Esophagus (tissue), 2 donors: ENCODE measurements around the gene IGIP. TPM values are rescaled to one million over a fixed set of nuclear protein-coding genes. Genes with fewer than 3 reads are reported as not detected.
A peak's percentile ranks its signal among the peaks of the same experiment; 100 is the strongest.

Experiments
- H3K27ac ChIP-seq, 2 donors: one replicate each; pipeline ENCODE4 v1.5.1; 2013; ENCODE audit warnings: low read depth in 2 of 2, mild to moderate bottlenecking in 2 of 2, inconsistent platforms in 1 of 2, low read length in 1 of 2, moderate library complexity in 1 of 2
- H3K27me3 ChIP-seq, 2 donors: one replicate each; pipeline ENCODE4 v1.6.1; 2013; ENCODE audit warnings: low read length in 2 of 2, control low read depth in 1 of 2, mild to moderate bottlenecking in 1 of 2; ENCODE audit not compliant: insufficient read depth in 2 of 2, control insufficient read depth in 1 of 2
- H3K36me3 ChIP-seq, 2 donors: one replicate each; pipeline ENCODE4 v1.6.1; 2013; ENCODE audit warnings: low read length in 1 of 2; ENCODE audit not compliant: control insufficient read depth in 2 of 2, insufficient read depth in 2 of 2
- H3K4me1 ChIP-seq, 2 donors: one replicate each; pipeline ENCODE4 v1.6.1; 2013; ENCODE audit warnings: low read length in 1 of 2; ENCODE audit not compliant: control insufficient read depth in 2 of 2, insufficient read depth in 2 of 2
- H3K4me3 ChIP-seq, 2 donors: one replicate each; pipeline ENCODE4 v1.5.1; 2013; ENCODE audit warnings: low read length in 2 of 2, mild to moderate bottlenecking in 2 of 2, low read depth in 1 of 2, moderate library complexity in 1 of 2
- H3K9me3 ChIP-seq, 2 donors: one replicate each; pipeline ENCODE4 v1.6.1; 2013; ENCODE audit warnings: mild to moderate bottlenecking in 2 of 2, low read depth in 1 of 2, low read length in 1 of 2, moderate library complexity in 1 of 2; ENCODE audit not compliant: control insufficient read depth in 2 of 2, insufficient read depth in 1 of 2
- WGBS, 2 donors: extraction: QIAGEN DNeasy Blood & Tissue Kit; methylation state at CpG; one replicate each; pipeline ENCODE4 v1.1.7; 2013; 5-methylcytosine and 5-hydroxymethylcytosine counted together
- polyA plus RNA-seq, 2 donors: library from polyadenylated mRNA; stranded (reverse); fragments of 200-250 nt; gene quantifications; one replicate each; pipeline ENCODE4 v1.2.3, GENCODE V29; 2013
- donor health status: healthy with polysubstance abuse.
- donor health status: Bipolar disorder and iron deficiency.

Gene IGIP
- polyA plus RNA-seq, 2 donors: 2.3 to 3.8 TPM

DNA sequence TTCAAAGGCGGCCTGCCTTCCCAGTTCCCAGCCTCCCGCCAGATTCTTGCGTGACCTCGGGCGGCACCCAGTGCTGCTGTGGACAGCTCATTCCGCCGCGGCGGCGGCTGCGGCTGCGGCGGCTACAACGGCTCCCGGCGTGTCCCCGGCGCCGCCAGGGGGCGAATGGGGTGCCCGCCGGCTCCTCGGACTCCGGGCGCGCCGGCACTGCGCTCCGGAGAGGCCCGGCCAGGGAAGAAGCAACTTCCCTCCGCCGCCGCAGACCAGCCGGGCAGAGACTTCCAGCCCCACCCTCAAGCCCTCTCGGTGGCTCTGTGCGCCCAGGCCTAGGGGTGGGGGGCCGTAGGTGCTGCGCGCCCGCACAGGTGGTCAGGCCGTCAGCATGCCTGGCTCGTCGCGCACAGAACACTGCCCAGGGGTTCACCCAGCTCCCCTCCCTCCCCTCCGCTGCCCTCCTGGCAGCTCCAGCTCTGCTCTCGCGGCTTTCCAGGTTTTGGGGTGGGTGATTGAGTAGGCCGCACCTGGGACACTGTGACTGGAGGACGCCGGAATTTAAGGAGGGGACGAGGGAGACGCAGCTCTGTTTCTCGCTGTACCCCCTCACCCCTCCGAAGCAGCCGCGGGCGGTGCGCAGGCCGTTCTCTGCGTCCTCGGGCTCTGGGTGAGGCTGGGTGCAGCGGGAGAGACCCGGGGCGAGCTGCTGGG lies 20.2 kb downstream of the IGIP start:
- H3K9me3 ChIP-seq: no peaks in the 10 kb centered on the region
- no peak overlapping the region for H3K27ac ChIP-seq
- 5 to 7% methylated on average over 61 to 64 of the region's 64 CpGs for WGBS, 2 donors
- no peaks in the 10 kb centered on the region for H3K36me3 ChIP-seq
- no peaks in the 10 kb centered on the region for H3K27me3 ChIP-seq
- H3K4me3 ChIP-seq: peak overlapping the region; percentile 38 to 39
- H3K4me1 ChIP-seq: peaks cover 0 to 9% of the 10 kb centered on the region in 2 donors

DNA sequence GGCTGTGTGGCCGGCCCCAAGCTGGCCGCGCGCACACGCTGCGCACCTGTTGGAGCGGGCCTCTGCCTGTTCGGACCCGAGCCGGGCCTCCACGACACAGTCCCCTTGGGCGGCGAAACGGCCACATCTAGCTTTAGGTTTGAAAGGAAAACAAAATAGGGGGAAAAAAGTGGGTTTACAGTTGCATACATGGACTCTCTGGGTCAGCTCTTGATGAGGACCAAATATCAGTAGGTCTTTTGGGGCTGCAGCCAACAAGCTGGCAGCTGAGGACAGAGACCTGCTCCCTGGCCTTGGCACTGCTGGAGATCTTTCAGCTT lies 20.7 kb downstream of the IGIP start:
- no peaks in the 10 kb centered on the region for H3K36me3 ChIP-seq
- H3K27ac ChIP-seq: no peak overlapping the region
- WGBS, 2 donors: 35 to 36% methylated on average over 14 of the region's 14 CpGs
- no peaks in the 10 kb centered on the region for H3K9me3 ChIP-seq
- H3K27me3 ChIP-seq: no peaks in the 10 kb centered on the region
- H3K4me3 ChIP-seq: no peak overlapping the region
- peaks cover 0 to 9% of the 10 kb centered on the region in 2 donors for H3K4me1 ChIP-seq

DNA sequence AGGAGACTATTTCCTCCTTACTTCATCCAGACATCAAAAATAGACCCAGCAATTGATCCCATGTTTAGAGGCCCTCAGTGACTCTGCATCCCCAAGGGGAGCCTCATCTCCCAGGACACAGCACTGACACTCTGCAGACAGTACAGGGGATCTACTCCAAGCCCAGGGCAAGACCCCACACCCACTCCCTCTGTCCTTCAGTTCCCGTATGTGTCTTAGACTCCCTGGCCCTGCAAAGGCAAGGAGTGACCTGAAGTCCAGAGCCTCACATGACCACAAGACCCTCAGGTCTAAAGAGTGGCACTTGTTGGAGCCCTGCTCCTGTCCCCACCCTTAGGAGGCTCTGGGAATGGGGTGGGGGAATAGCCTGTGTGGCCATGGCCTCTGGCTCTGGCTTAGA lies 21.7 kb downstream of the IGIP start:
- Histone ChIP-seq H3K4me3 (no peak overlapping the region), H3K36me3 (no peaks in the 10 kb centered on the region), H3K27ac (no peak overlapping the region), H3K4me1 (peaks cover 0 to 5% of the 10 kb centered on the region in 2 donors), H3K27me3 (no peaks in the 10 kb centered on the region), H3K9me3 (no peaks in the 10 kb centered on the region)
- 93 to 100% methylated on average over 1 of the region's 1 CpG for WGBS, 2 donors

DNA sequence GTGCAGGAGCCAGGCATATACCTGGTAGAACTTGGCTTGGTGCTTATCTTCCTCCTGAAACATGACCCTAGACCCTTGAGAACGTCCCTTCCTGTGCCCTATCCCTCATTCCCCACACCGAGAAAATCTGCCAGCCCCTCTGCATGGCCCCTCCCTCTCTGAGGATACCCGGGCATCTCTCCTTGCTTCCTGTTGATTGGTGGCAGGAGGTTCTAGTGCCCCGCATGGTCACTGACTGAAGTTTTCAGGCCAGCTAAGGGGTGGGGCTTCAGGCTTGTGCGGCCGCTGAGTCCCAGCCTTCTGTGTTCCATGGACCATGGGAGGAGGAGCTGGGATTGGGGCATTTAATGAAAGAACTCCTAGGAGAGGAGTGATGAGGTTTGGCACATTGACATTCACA lies 22.8 kb downstream of the IGIP start:
- H3K27me3 ChIP-seq: no peaks in the 10 kb centered on the region
- no peak overlapping the region for H3K4me3 ChIP-seq
- H3K4me1 ChIP-seq: peaks cover 0 to 5% of the 10 kb centered on the region in 2 donors
- 58 to 60% methylated on average over 6 of the region's 6 CpGs for WGBS, 2 donors
- no peaks in the 10 kb centered on the region for H3K9me3 ChIP-seq
- H3K27ac ChIP-seq: no peak overlapping the region
- no peaks in the 10 kb centered on the region for H3K36me3 ChIP-seq

DNA sequence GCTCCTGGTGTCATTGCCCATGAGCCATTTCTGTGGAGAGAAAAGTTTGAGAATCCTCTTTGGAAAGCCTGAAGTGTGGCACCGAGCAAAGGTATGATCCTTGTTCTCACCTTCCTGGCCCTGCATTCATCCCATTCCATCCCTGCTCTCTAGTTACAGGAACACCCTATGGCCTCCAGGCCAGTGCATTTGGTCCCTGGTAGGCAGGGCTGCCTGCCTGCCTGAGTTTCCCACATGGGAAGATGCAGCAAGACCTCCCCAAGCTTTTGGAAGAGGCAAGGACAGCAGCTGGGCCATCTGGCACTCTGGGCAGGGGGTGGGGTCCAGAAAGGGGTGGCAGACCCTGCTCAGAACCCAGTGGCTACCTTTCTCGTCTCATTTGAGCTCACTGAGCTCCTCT lies 24.5 kb downstream of the IGIP start:
- 90 to 91% methylated on average over 2 of the region's 2 CpGs for WGBS, 2 donors
- Histone ChIP-seq H3K9me3 (no peaks in the 10 kb centered on the region), H3K4me3 (no peak overlapping the region), H3K36me3 (no peaks in the 10 kb centered on the region), H3K4me1 (peaks cover 0 to 5% of the 10 kb centered on the region in 2 donors), H3K27me3 (no peaks in the 10 kb centered on the region), H3K27ac (no peak overlapping the region)

DNA sequence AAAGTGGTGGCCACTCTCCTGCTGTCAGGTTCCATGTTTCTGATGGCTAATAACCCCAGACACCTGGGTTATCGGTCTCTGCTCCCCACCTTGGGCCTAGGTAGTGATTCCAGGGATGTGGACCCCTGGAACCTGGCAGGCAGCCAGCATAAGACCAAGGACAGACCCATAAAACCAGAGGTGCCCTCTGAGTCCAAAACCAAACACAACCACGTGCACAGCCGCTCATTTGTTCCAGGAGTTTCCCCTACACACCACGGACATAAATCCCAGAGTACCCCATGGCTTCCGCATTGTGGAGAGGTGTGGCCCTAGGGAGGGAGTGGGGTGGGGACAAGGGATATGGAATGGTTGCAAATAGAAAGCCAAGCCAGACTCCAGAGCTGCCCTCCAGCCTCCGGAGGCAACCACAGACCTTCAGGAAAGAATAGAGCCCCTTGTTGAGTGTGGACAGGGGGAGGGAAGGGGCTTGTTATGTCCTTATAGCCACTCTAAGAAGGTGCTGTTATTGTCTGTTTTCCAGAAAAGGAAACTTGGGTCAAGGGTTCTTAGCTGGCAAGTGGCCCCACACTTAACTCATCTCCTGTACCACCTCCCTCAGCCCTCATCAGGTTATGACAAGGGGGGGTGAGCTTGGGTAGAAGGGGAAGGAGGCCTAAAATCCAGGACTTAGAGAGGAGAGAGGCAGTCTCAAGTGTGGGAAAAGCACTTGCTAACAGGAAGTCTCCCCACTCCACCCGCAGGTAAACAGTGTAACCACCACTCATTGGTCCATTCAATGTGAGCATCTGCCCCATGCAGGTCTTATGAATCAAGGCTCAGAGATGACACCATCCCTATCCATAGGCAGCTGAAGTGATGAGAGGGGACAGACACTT lies 25.6 kb downstream of the IGIP start:
- Histone ChIP-seq H3K4me1 (no peaks in the 10 kb centered on the region), H3K27ac (no peak overlapping the region), H3K9me3 (no peaks in the 10 kb centered on the region), H3K4me3 (no peak overlapping the region), H3K36me3 (no peaks in the 10 kb centered on the region), H3K27me3 (no peaks in the 10 kb centered on the region)
- WGBS, 2 donors: 76 to 85% methylated on average over 7 of the region's 7 CpGs

DNA sequence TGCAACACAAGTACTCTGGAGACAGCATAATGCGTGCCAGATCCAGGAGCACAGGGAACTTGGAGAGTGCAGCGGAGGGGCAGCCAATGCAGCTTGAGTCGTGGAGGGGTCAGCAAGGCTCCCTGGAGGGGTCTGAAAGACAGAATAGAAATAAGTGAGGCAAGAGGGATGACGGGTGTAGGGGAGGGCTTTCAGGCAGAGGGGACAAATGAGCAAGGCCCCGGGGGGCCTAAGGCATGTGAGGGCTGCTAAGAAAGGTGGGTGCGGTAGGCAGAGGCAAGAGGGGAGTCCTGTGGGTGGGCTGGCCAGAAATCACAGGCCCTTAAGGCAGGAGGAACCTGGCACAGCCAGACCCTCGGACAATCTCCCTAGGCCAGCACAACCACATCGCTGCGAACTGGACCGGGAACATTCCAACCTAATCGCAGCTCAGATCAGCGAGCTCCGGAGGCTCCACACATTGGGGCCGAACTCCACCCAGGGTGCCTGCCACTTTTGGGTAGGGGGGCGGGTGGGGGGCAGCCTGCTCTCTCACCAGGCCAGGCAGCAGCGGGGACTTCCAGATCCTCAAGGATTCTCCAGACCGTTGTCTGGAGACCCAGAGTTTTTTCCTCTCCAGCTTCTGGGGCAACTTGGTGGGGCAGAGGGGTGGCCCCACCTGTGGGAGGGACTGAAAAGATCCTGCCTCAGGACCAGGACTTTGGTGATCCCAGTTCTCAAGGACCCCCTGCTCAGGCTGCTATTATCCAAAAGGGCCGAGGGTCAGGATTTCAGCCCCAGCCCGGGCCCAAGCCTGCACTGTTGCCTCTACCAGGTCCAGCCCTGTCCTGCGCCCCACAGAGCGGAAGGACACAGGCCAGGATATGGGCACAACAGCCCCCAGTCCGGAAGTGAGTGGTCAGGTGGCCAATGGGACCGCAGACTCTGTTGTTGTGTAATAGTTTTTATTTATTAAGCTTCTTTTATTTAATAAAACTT lies 26.6 kb downstream of the IGIP start:
- H3K27me3 ChIP-seq: no peaks in the 10 kb centered on the region
- H3K9me3 ChIP-seq: no peaks in the 10 kb centered on the region
- H3K27ac ChIP-seq: no peak overlapping the region
- no peaks in the 10 kb centered on the region for H3K36me3 ChIP-seq
- peaks cover 0 to under 1% of the 10 kb centered on the region in 2 donors for H3K4me1 ChIP-seq
- no peak overlapping the region for H3K4me3 ChIP-seq
- 79 to 81% methylated on average over 23 of the region's 23 CpGs for WGBS, 2 donors

DNA sequence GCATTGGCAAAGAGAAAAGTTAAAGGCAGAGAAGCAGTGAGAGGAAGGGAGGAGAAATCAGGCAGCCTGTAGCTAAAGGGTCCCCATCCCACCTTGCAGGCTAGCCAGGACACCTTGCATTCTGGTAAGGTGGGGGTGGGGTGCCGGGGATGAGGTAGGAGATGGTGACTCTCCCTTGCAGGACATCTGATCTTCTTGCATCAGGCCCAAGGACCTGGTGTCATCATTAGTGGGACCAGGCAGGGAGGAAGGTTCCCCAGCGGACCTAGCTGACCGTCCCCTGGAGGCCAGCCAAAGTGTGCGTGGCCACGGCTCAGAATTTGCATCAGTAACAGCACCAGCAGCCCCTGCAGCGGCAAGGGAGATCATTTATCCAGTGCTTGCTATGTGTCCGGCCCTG lies 27.5 kb downstream of the IGIP start:
- 60 to 68% methylated on average over 7 of the region's 7 CpGs for WGBS, 2 donors
- Histone ChIP-seq H3K4me3 (no peak overlapping the region), H3K4me1 (peaks cover 2% of the 10 kb centered on the region in 2 donors), H3K27ac (no peak overlapping the region), H3K27me3 (no peaks in the 10 kb centered on the region), H3K36me3 (no peaks in the 10 kb centered on the region), H3K9me3 (no peaks in the 10 kb centered on the region)

DNA sequence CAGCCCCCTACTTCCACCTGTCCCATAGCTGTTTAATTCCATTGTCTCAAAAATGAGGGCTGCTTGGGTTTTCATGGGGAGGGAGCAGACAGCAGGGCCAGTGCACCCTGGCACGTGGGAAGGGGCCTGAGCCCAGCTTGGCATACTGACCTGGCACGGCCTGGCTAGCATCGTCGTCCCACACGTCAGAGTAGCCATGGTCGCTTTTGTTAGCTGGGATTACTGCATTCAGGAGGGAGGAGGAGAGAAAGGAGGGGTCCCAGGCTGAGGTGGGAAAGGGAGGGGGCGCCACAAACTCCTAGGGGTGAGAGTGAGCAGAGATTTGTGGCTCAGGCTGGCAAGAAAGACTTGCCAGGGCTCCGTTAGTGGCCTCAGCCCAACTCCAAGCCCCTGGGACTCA lies 28.2 kb downstream of the IGIP start:
- H3K27me3 ChIP-seq: no peaks in the 10 kb centered on the region
- no peak overlapping the region for H3K27ac ChIP-seq
- H3K4me1 ChIP-seq: peaks cover 2% of the 10 kb centered on the region in 2 donors
- no peak overlapping the region for H3K4me3 ChIP-seq
- H3K9me3 ChIP-seq: no peaks in the 10 kb centered on the region
- 70 to 73% methylated on average over 8 of the region's 8 CpGs for WGBS, 2 donors
- H3K36me3 ChIP-seq: no peaks in the 10 kb centered on the region
